Nephron (organoid): ENCODE data around the gene IRF8.
A peak's percentile ranks its signal among the peaks of the same experiment; 100 is the strongest.

Source experiments
- H3K27ac Mint-ChIP-seq, 3 experiments: 2 replicates each; pipeline ENCODE4 v1.8.0; 2020; ENCODE audit warnings: mixed read lengths in 3 of 3, mild to moderate bottlenecking in 2 of 3, moderate library complexity in 1 of 3
- H3K27me3 Mint-ChIP-seq: 2 replicates; pipeline ENCODE4 v1.8.0; 2021; ENCODE audit warnings: low read depth, mild to moderate bottlenecking, moderate library complexity, mixed read lengths
- H3K36me3 Mint-ChIP-seq: 2 replicates; pipeline ENCODE4 v1.8.0; 2020; ENCODE audit warnings: low read depth, mixed read lengths
- H3K4me1 Mint-ChIP-seq: 2 replicates; pipeline ENCODE4 v1.8.0; 2020; ENCODE audit warnings: mixed read lengths
- H3K4me3 Mint-ChIP-seq, 3 experiments: 2 replicates each; pipeline ENCODE4 v1.8.0; 2020; ENCODE audit warnings: mild to moderate bottlenecking in 3 of 3, mixed read lengths in 3 of 3, moderate library complexity in 2 of 3
- H3K9me3 Mint-ChIP-seq: 2 replicates; pipeline ENCODE4 v1.8.0; 2020; ENCODE audit warnings: mixed read lengths
- CTCF ChIP-seq, 3 experiments: fragments of 200-600 bp; sonication (generic); IDR thresholded peaks; one replicate each; pipeline ENCODE4 v1.5.0; 2021; ENCODE audit warnings: antibody characterized with exemption in 3 of 3; ENCODE audit not compliant: unreplicated experiment in 3 of 3

The IRF8 gene

GRCh38 chr16:85912211-85912974, 13.4 kb downstream of the IRF8 start:
- H3K36me3 Mint-ChIP-seq = no peaks in the 10 kb centered on the region
- peaks cover 21% of the 10 kb centered on the region for H3K4me1 Mint-ChIP-seq
- H3K9me3 Mint-ChIP-seq = no peaks in the 10 kb centered on the region
- peaks cover 59% of the 10 kb centered on the region for H3K27me3 Mint-ChIP-seq
- no peak for TF ChIP-seq CTCF (IDR thresholded peaks at IDR 0.05; ENCODE audit: unreplicated experiment in 3 of 3)
- peak overlapping the region in 2 of 3 experiments; percentile 6 to 40 for H3K4me3 Mint-ChIP-seq
- peak overlapping the region; percentile 81 to 97 (median 96) for H3K27ac Mint-ChIP-seq

- TF ChIP-seq CTCF (IDR thresholded peaks at IDR 0.05; ENCODE audit: unreplicated experiment in 3 of 3) = no peak
- H3K9me3 Mint-ChIP-seq = no peaks in the 10 kb centered on the region
- peaks cover 21% of the 10 kb centered on the region for H3K4me1 Mint-ChIP-seq
- no peaks in the 10 kb centered on the region for H3K36me3 Mint-ChIP-seq
- no peak overlapping the region for H3K4me3 Mint-ChIP-seq
- H3K27me3 Mint-ChIP-seq = peaks cover 65% of the 10 kb centered on the region
- peak overlapping the region; percentile 17 to 97 (median 96) for H3K27ac Mint-ChIP-seq
These were observed 14.2 kb downstream of the IRF8 start for GRCh38 chr16:85913141-85913601.

DNA sequence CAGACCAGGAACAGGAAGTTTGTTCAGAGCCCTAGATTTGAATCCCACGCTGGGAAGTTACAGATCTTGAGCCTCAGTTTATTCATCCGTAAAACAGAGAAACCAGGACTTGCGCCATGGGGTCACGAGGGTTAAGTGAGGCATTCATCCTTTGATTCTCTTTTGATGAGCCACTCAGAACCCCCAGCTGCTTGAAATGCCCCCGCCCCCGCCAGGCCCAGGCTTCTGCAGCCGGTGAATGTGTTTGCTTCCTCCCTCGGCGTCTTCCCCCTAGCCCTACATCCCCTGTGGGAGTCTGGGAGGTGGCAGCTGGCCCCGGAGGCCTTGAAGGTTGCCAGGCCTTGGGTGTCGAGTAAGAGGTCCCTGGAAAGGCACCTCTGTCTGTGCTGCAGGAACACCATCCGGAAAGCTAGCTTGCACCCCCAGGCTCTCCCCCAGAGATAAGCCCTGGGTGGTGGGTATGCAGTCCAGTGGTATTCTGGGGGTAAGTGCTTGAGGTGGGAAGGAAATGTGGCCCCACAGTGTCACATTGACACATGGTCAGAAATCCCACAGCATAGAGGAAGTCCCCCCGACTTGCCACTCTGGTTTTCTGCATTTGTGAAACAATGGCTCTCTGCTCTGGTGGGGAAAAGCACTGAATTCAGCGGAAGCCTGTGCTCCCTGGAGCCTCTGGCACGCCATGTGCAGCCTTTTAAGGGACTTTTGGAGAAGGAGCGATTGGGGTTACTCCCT, 14.9 kb downstream of the IRF8 start:
- Mint-ChIP-seq H3K27ac (peak overlapping the region in 2 of 3 experiments; percentile 96 to 97), H3K36me3 (no peaks in the 10 kb centered on the region), H3K9me3 (no peaks in the 10 kb centered on the region), H3K27me3 (peaks cover 59% of the 10 kb centered on the region), H3K4me1 (peaks cover 21% of the 10 kb centered on the region), H3K4me3 (no peak overlapping the region)
- TF ChIP-seq CTCF (IDR thresholded peaks at IDR 0.05; ENCODE audit: unreplicated experiment in 3 of 3) = no peak

- H3K4me1 Mint-ChIP-seq = peaks cover 21% of the 10 kb centered on the region
- no peak for TF ChIP-seq CTCF (IDR thresholded peaks at IDR 0.05; ENCODE audit: unreplicated experiment in 3 of 3)
These were observed 15.4 kb downstream of the IRF8 start for GRCh38 chr16:85914423-85914794.

DNA sequence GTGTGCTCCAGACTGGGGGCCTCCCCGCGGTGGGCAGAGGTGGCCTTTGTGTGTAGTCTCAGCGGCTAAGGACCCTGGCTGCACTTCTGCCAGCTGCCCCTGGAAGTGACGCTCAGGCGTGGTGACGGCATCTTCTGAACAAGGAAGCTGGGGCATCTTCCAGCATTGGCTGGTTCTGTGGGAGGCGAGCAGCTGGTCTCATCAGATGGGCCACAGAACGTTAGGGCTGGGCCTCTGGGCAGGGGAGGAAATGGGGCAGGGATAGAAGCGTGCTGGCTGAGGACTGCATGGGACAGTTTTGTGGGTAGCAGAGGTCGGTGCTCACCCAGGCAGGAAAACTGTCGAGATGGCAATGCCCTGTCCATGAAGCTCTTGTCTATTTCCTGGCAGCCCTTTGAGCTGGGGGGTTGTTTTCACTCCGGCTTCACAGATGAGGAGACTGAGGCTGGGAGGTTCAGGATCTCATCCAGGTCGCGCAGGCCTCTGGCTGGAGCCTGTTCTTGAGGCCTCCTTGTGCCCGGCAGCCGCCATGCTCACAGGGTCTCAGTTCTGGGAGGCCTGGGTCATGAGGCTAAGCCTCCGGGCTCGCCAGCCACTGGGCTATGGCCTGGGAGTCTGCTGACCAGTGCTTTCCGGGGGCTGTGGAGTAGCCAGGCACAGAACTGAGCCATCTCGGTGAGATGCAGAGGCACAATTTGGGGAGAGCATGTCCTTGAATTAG, 16.3 kb downstream of the IRF8 start:
- H3K27ac Mint-ChIP-seq = peak overlapping the region in 1 of 3 experiments; percentile 22
- no peaks in the 10 kb centered on the region for H3K36me3 Mint-ChIP-seq
- no peak for TF ChIP-seq CTCF (IDR thresholded peaks at IDR 0.05; ENCODE audit: unreplicated experiment in 3 of 3)
- no peaks in the 10 kb centered on the region for H3K9me3 Mint-ChIP-seq
- peaks cover 53% of the 10 kb centered on the region for H3K27me3 Mint-ChIP-seq
- no peak overlapping the region for H3K4me3 Mint-ChIP-seq
- H3K4me1 Mint-ChIP-seq = peaks cover 21% of the 10 kb centered on the region

More at GRCh38 chr16:85914423-85914794, 15.4 kb downstream of the IRF8 start:
- Mint-ChIP-seq H3K27me3 (peaks cover 59% of the 10 kb centered on the region), H3K4me3 (no peak overlapping the region), H3K36me3 (no peaks in the 10 kb centered on the region), H3K9me3 (no peaks in the 10 kb centered on the region), H3K27ac (peak overlapping the region in 2 of 3 experiments; percentile 33 to 60)
